K562 (cell line): ENCODE results near the gene THYN1. TPM values are rescaled to one million over a fixed set of nuclear protein-coding genes. Genes with fewer than 3 reads are reported as not detected.

Experiments used
- ATAC-seq: fragments of 200-7000 bp; cut with Tn5 transposase; 3 replicates; pipeline ENCODE4 v1.9.1; 2020; ENCODE audit warnings: moderate library complexity
- BruUV-seq: library from RNA; stranded (reverse); fragments of 400-500 nt; replicated peaks from 2 replicates; lab custom pipeline; 2021; lab: Mats Ljungman, UMichigan
- CTCF ChIA-PET: fragments of 300-600 bp; formaldehyde crosslinking; extraction: SDS; loops from one replicate; lab custom pipeline; 2021; ENCODE audit warnings: low intra/inter-chr PET ratio; lab: Yijun Ruan, JAX
- POLR2A ChIA-PET: fragments of 300-600, 350-650 bp; sonication (Branson Sonifier 250); formaldehyde crosslinking; extraction: SDS; loops from one replicate; lab custom pipeline; 2021; ENCODE audit warnings: antibody characterized with exemption, inconsistent platforms; lab: Yijun Ruan, JAX
- DNase-seq, 4 experiments: peaks; one replicate each; pipeline versions ENCODE4 v3.0.0 to v3.0.0-alpha.2; 2011 to 2018; ENCODE audit warnings: low spot score in 3 of 4, mixed read lengths in 3 of 4; ENCODE audit errors: extremely low read depth in 1 of 4
- FAIRE-seq: peaks from 2 replicates; lab custom pipeline; 2011; peaks lifted over from hg19 to GRCh38; lab: Jason Lieb, UNC
- H2AFZ ChIP-seq: 2 replicates; pipeline ENCODE4 v1.6.0; 2011; ENCODE audit warnings: low read depth, low read length, control low read depth, inconsistent platforms
- H3K27ac ChIP-seq: fragments of 200-600 bp; 3 replicates; pipeline ENCODE4 v1.8.0; 2011; ENCODE audit warnings: low read depth, mild to moderate bottlenecking, control low read depth, inconsistent platforms, low read length, moderate library complexity, mixed read lengths; ENCODE audit errors: extremely low read depth
- H3K27me3 ChIP-seq, 2 experiments: fragments of 300-600 bp in 1 of 2; 2 replicates in 1 of 2; 3 replicates in 1 of 2; pipeline versions ENCODE4 v1.6.0 to v1.8.0; 2011; ENCODE audit warnings: inconsistent platforms in 2 of 2, low read length in 2 of 2, mild to moderate bottlenecking in 1 of 2, mixed read lengths in 1 of 2, moderate library complexity in 1 of 2; ENCODE audit not compliant: control insufficient read depth in 2 of 2, insufficient read depth in 2 of 2
- H3K36me3 ChIP-seq: fragments of 300-600 bp; 3 replicates; pipeline ENCODE4 v1.8.0; 2011; ENCODE audit warnings: mild to moderate bottlenecking, low read length, inconsistent platforms; ENCODE audit not compliant: control insufficient read depth, insufficient read depth
- H3K4me1 ChIP-seq, 2 experiments: fragments of 200-600 bp in 1 of 2; replicated peaks in 1 of 2; 2 replicates in 1 of 2; 3 replicates in 1 of 2; pipeline versions ENCODE4 v1.5.1 to v1.8.0; 2011; ENCODE audit warnings: inconsistent platforms in 2 of 2, low read length in 2 of 2, mild to moderate bottlenecking in 1 of 2, mixed read lengths in 1 of 2, moderate library complexity in 1 of 2; ENCODE audit not compliant: control insufficient read depth in 2 of 2, insufficient read depth in 2 of 2
- H3K4me2 ChIP-seq: 2 replicates; pipeline ENCODE4 v1.6.1; 2011; ENCODE audit warnings: low read length, control low read depth, inconsistent platforms, mixed read lengths; ENCODE audit not compliant: insufficient read depth
- H3K4me3 ChIP-seq: fragments of 200-600 bp; sonication (generic), shearing (Covaris generic); 2 replicates; pipeline ENCODE4 v1.5.1; 2016; ENCODE audit warnings: control low read depth, inconsistent platforms
- H3K79me2 ChIP-seq: fragments of 200-600 bp; 3 replicates; pipeline ENCODE4 v1.8.0; 2011; ENCODE audit warnings: low read length, inconsistent platforms; ENCODE audit not compliant: control insufficient read depth, insufficient read depth
- H3K9ac ChIP-seq, 2 experiments: 2 replicates each; pipeline versions ENCODE4 v1.6.0 to v1.6.1; 2011; ENCODE audit warnings: low read depth in 2 of 2, low read length in 2 of 2, control low read depth in 1 of 2, inconsistent platforms in 1 of 2, mild to moderate bottlenecking in 1 of 2, mixed read lengths in 1 of 2; ENCODE audit not compliant: insufficient read depth in 1 of 2
- H3K9me1 ChIP-seq: one replicate; pipeline ENCODE4 v1.6.0; 2011; ENCODE audit warnings: inconsistent platforms, mild to moderate bottlenecking, low read length, moderate library complexity; ENCODE audit not compliant: control insufficient read depth, insufficient read depth
- H3K9me3 ChIP-seq: replicated peaks from 2 replicates; pipeline ENCODE4 v1.5.1; 2011; ENCODE audit warnings: low read depth, low read length, inconsistent platforms; ENCODE audit not compliant: control insufficient read depth, insufficient read depth
- H4K20me1 ChIP-seq: replicated peaks from 2 replicates; pipeline ENCODE4 v1.6.1; 2011; ENCODE audit warnings: low read length, inconsistent platforms, mixed read lengths; ENCODE audit not compliant: control insufficient read depth, insufficient read depth
- ATF7 ChIP-seq: fragments of 450-650 bp; IDR thresholded peaks from 2 replicates; pipeline ENCODE4 v1.7.1; 2014; ENCODE audit warnings: mild to moderate bottlenecking, moderate library complexity
- CEBPG ChIP-seq, 3 experiments: fragments of 200-800 bp in 1 of 3; sonication (Bioruptor generic) in 1 of 3; sonication (generic) in 1 of 3; formaldehyde crosslinking in 1 of 3; IDR thresholded peaks in 2 of 3; conservative IDR thresholded peaks in 1 of 3; 2 replicates each; pipeline versions ENCODE4 v1.6.1 to v1.8.0; 2016 to 2022; ENCODE audit warnings: missing compliant biosample characterization in 2 of 3, missing genetic modification characterization in 2 of 3, mild to moderate bottlenecking in 1 of 3, missing genetic modification reagents in 1 of 3
- MEIS2 ChIP-seq: fragments of 450-650 bp; IDR thresholded peaks from 2 replicates; pipeline ENCODE4 v1.6.1; 2014; ENCODE audit warnings: mild to moderate bottlenecking; ENCODE audit not compliant: partially characterized antibody
- PBX2 ChIP-seq, 2 experiments: IDR thresholded peaks in 1 of 2; conservative IDR thresholded peaks in 1 of 2; 2 replicates each; pipeline ENCODE4 v1.6.1; 2016; ENCODE audit warnings: low read depth in 2 of 2, mild to moderate bottlenecking in 1 of 2, missing compliant biosample characterization in 1 of 2, missing genetic modification characterization in 1 of 2, moderate library complexity in 1 of 2
- SP1 ChIP-seq: sonication (generic); formaldehyde crosslinking; IDR thresholded peaks from 2 replicates; pipeline ENCODE4 v1.8.1; 2022; ENCODE audit warnings: mild to moderate bottlenecking, missing genetic modification reagents
- TSHZ1 ChIP-seq: fragments of 250-450 bp; sonication (Bioruptor Pico); IDR thresholded peaks from 2 replicates; pipeline ENCODE4 v1.4.0; 2020; ENCODE audit warnings: mild to moderate bottlenecking, moderate library complexity
- ZBTB12 ChIP-seq: fragments of 250-450 bp; sonication (Bioruptor Pico); IDR thresholded peaks from 2 replicates; pipeline ENCODE4 v1.4.0; 2020
- ZNF133 ChIP-seq: fragments of 250-450 bp; sonication (Bioruptor Pico); IDR thresholded peaks from 2 replicates; pipeline ENCODE4 v1.4.0; 2020; ENCODE audit warnings: mild to moderate bottlenecking
- ZNF449 ChIP-seq: fragments of 250-450 bp; sonication (Bioruptor Pico); IDR thresholded peaks from 2 replicates; pipeline ENCODE4 v1.8.0; 2022; ENCODE audit warnings: moderate library complexity, mild to moderate bottlenecking, inconsistent platforms
- WGBS: fragments of 100-300 bp; shearing (Covaris generic); methylation state at CpG from one replicate; pipeline ENCODE4 v1.1.6; 2016; ENCODE audit warnings: low coverage, mixed read lengths; ENCODE audit not compliant: insufficient coverage; ENCODE audit errors: missing lambda C conversion rate; 5-methylcytosine and 5-hydroxymethylcytosine counted together
- in situ Hi-C: fragments of 300-500 bp; cut with MboI; formaldehyde crosslinking; loops from 4 replicates; pipeline ENCODE4 v1.15.0; 2018; ENCODE audit warnings: inconsistent platforms, mixed read lengths
- intact Hi-C: fragments of 100-400 bp; cut with micrococcal nuclease; formaldehyde crosslinking; loops from 2 replicates; pipeline ENCODE4 v1.14.2; 2022
- polyA plus RNA-seq, 8 experiments: library from polyadenylated mRNA; depleted of rRNA in 4 of 8; stranded (reverse) in 5 of 8; unstranded in 3 of 8; fragments of >200 nt; fragmentation: Nextera tagmentation in 2 of 8; fragmentation: Illumina TruSeq in 1 of 8; extraction: Ambion mirVana in 2 of 8; extraction: Trizol in 1 of 8; gene quantifications; 2 replicates each; pipeline versions ENCODE4 v1.2.1 to v1.2.3, GENCODE V29; 2011 to 2014; ENCODE audit warnings: inconsistent platforms in 1 of 8, missing spikeins in 1 of 8
- total RNA-seq, 7 experiments: library from RNA; depleted of rRNA in 6 of 7; stranded (reverse); fragments of >200 nt in 6 of 7; fragmentation: Illumina TruSeq in 2 of 7; extraction: Trizol in 2 of 7; gene quantifications; 2 replicates each; pipeline versions ENCODE4 v1.2.1 to v1.2.3, GENCODE V29; 2011 to 2021; ENCODE audit warnings: low replicate concordance in 1 of 7

The THYN1 gene
- total and polyA plus RNA-seq, 9 of the 15 experiments (the other 6 are each of a cell fraction or from before 2014, with no cell fraction given) = 54.9 to 279 (median 104) TPM

- DNase-seq (peak in 3 of 4 experiments; percentile 26 to 41 (median 30)), ATAC-seq (peak; percentile 13; the same call in 1 of the 3 replicates), FAIRE-seq (no peak)
- Histone ChIP-seq H3K4me1 (peaks cover 7 to 17% of the 10 kb centered on the region in 2 experiments; a peak in 3 of 5 replicates), H3K79me2 (no peaks in the 10 kb centered on the region), H3K4me3 (no peak overlapping the region), H3K4me2 (no peak overlapping the region), H3K27me3 (peaks cover 41 to 71% of the 10 kb centered on the region in 2 experiments), H4K20me1 (no peaks in the 10 kb centered on the region), H3K27ac (no peak overlapping the region), H3K9me3 (no peaks in the 10 kb centered on the region), H3K9ac (no peak overlapping the region), H3K9me1 (no peaks in the 10 kb centered on the region), H3K36me3 (no peaks in the 10 kb centered on the region), H2AFZ (no peak overlapping the region)
- WGBS = 4% methylated on average over 16 of the region's 18 CpGs
- BruUV-seq = no TSS peak
- CTCF ChIA-PET = no interaction called here
- in situ Hi-C loops (no loop called here), intact Hi-C loops (loop anchor here (5.0 kb wide), 1 partner anchor 50 kb away; no protein-coding TSS in a partner anchor)
- POLR2A ChIA-PET = interaction anchor here (0.8 to 1.2 kb wide), 3 partner anchors 9 to 17 kb away, joined by 3 read pairs; no protein-coding TSS in a partner anchor
- TF ChIP-seq ZBTB12 = 0 out of 2 replicates have a peak, but pooled peaks have one; percentile 15
- TF ChIP-seq MEIS2 = peak; percentile 33
- TF ChIP-seq ZNF133 (CRISPR knock-in tag) = no peak
- TF ChIP-seq ATF7 = peak; percentile 79; the same call in 1 of the 2 replicates
- no peak for TF ChIP-seq TSHZ1 (CRISPR knock-in tag)
- no peak for TF ChIP-seq ZNF449 (CRISPR knock-in tag)
- no peak for TF ChIP-seq SP1
- TF ChIP-seq PBX2 (CRISPR knock-in tag; IDR thresholded peaks at IDR 0.05; ENCODE audit: low read depth) = no peak
- TF ChIP-seq PBX2 (tag; conservative IDR thresholded peaks at IDR 0.05; ENCODE audit: low read depth) = 0 out of 2 replicates have a peak, but pooled peaks have one; percentile 29
- TF ChIP-seq CEBPG (CRISPR knock-in tag; IDR thresholded peaks at IDR 0.05) = no peak
- peak; percentile 42 to 64; a peak in 3 of 4 replicates for TF ChIP-seq CEBPG (tag; conservative IDR thresholded peaks at IDR 0.05 in 1 of 2, IDR thresholded peaks at IDR 0.05 in 1 of 2)
These were observed 19.5 kb upstream of the THYN1 start for GRCh38 chr11:134272381-134273316.
